Mesenteric fat pad (tissue), 1 donor: ENCODE data around the gene DDN. TPM values are rescaled to one million over a fixed set of nuclear protein-coding genes. Genes with fewer than 3 reads are reported as not detected.

ENCODE experiments used
- DNase-seq: peaks from one replicate; pipeline ENCODE4 v3.0.0-alpha.2; 2020; ENCODE audit warnings: low spot score
- total RNA-seq: library from RNA; stranded (reverse); fragmentation: NEBNext Ultra II Directional; extraction: Animal tissue kit (Norgen Biotek cat#: 25700); gene quantifications from one replicate; pipeline ENCODE4 v1.2.1, GENCODE V29; 2021
- donor health status: DM: yes; HTN: yes; CAD: no.

Gene DDN
- total RNA-seq, 1 donor from 2014 or later, result 0.10 TPM

- DNase-seq, result no peak
Measured at GRCh38 chr12:49032276-49032675, 33.1 kb upstream of the DDN start.

GRCh38 chr12:49031573-49032161, 32.5 kb upstream of the DDN start:
- DNase-seq, result peak; percentile 84

GRCh38 chr12:49030714-49031572, 31.8 kb upstream of the DDN start:
- DNase-seq, result peak; percentile 83

GRCh38 chr12:49030119-49030518, 30.9 kb upstream of the DDN start:
- DNase-seq, result peak; percentile 73

- peak; percentile 59 for DNase-seq
Measured at GRCh38 chr12:49028666-49029275, 29.6 kb upstream of the DDN start.

GRCh38 chr12:49027846-49028555, 28.8 kb upstream of the DDN start:
- DNase-seq, result peak; percentile 73

- peak; percentile 82 for DNase-seq
Measured at GRCh38 chr12:49026678-49027480, 27.7 kb upstream of the DDN start.

- DNase-seq, result no peak
Measured at GRCh38 chr12:49026101-49026500, 26.9 kb upstream of the DDN start.

GRCh38 chr12:49025463-49025862, 26.3 kb upstream of the DDN start:
- no peak for DNase-seq

- no peak for DNase-seq
Measured at GRCh38 chr12:49024543-49024942, 25.4 kb upstream of the DDN start.

- DNase-seq, result no peak
Measured at GRCh38 chr12:49023812-49024211, 24.6 kb upstream of the DDN start.

- DNase-seq, result no peak
Measured at GRCh38 chr12:49022558-49023178, 23.5 kb upstream of the DDN start.

GRCh38 chr12:49021292-49021915, 22.2 kb upstream of the DDN start:
- DNase-seq, result no peak

- no peak for DNase-seq
Measured at GRCh38 chr12:49020441-49020840, 21.3 kb upstream of the DDN start.

- DNase-seq, result peak; percentile 86
Measured at GRCh38 chr12:49019443-49020324, 20.5 kb upstream of the DDN start.

- DNase-seq, result no peak
Measured at GRCh38 chr12:49019120-49019430, 19.9 kb upstream of the DDN start.

GRCh38 chr12:49018261-49019119, 19.3 kb upstream of the DDN start, which contains the start of gene PRKAG1:
Gene PRKAG1, minus strand, starts transcription at chr12:49018776. Its CDS starts 36 bp downstream, at chr12:49018740.
- peak; percentile 99 for DNase-seq

- DNase-seq, result no peak
Measured at GRCh38 chr12:49017891-49018260, 18.7 kb upstream of the DDN start.
